Ishikawa (cell line): ENCODE results near the gene CPED1.

Experiments used
- CEBPB ChIP-seq: IDR thresholded peaks from 2 replicates; pipeline ENCODE4 v1.6.1; 2012
- CREB1 ChIP-seq: IDR thresholded peaks from 2 replicates; pipeline ENCODE4 v1.6.1; 2012; ENCODE audit warnings: low read depth
- EGR1 ChIP-seq: IDR thresholded peaks from 2 replicates; pipeline ENCODE4 v1.6.1; 2012
- EP300 ChIP-seq: IDR thresholded peaks from 2 replicates; pipeline ENCODE4 v1.6.1; 2012; ENCODE audit warnings: borderline replicate concordance
- FOXM1 ChIP-seq: IDR thresholded peaks from 2 replicates; pipeline ENCODE4 v1.6.1; 2012; ENCODE audit warnings: low read depth, borderline replicate concordance
- NFIC ChIP-seq: IDR thresholded peaks from 2 replicates; pipeline ENCODE4 v1.6.1; 2012
- RAD21 ChIP-seq: IDR thresholded peaks from 2 replicates; pipeline ENCODE4 v1.6.1; 2012; ENCODE audit warnings: low read depth
- TAF1 ChIP-seq: IDR thresholded peaks from 2 replicates; pipeline ENCODE4 v1.6.1; 2012; ENCODE audit warnings: low read depth, mild to moderate bottlenecking
- TCF12 ChIP-seq: IDR thresholded peaks from 2 replicates; pipeline ENCODE4 v1.6.1; 2012; ENCODE audit warnings: low read depth
- TEAD4 ChIP-seq: IDR thresholded peaks from 2 replicates; pipeline ENCODE4 v1.6.1; 2012
- YY1 ChIP-seq: IDR thresholded peaks from 2 replicates; pipeline ENCODE4 v1.6.1; 2012; ENCODE audit warnings: low read depth
- ZBTB7A ChIP-seq: IDR thresholded peaks from 2 replicates; pipeline ENCODE4 v1.6.1; 2012; ENCODE audit warnings: low read depth
- TF ChIP-seq, protein P1 (sequence below): IDR thresholded peaks from 2 replicates; pipeline ENCODE4 v1.6.1; 2012; ENCODE audit warnings: low read depth, mild to moderate bottlenecking
- TF ChIP-seq, protein P2 (sequence below): IDR thresholded peaks from 2 replicates; pipeline ENCODE4 v1.6.1; 2012
- TF ChIP-seq, protein P3 (sequence below): IDR thresholded peaks from 2 replicates; pipeline ENCODE4 v1.6.1; 2012

Gene CPED1

DNA sequence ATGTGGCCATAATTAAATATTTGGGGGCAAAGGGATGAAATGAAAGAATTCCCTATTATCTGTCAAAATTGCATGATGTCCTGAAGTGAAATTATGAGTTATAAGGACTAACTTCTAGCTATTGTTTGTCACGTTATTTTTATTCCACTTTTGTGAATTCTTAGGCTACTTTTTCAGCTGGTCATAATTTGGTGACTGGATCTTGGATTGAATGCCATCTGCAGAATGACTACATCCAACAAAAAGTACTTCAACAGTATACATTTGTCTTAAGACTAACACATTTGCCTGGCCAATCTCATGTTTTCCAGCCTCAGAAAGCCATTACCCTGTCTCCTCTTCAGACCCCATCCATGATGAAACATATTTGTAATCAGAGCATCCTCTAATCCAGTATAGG lies 292.1 kb downstream of the CPED1 start:
- TF ChIP-seq CEBPB (no peak), TCF12 (no peak), YY1 (no peak), EP300 (no peak), RAD21 (no peak), ZBTB7A (no peak), TAF1 (no peak), CREB1 (no peak), FOXM1 (no peak), EGR1 (no peak), TEAD4 (no peak), NFIC (no peak)
- TF ChIP-seq, protein P1, sequence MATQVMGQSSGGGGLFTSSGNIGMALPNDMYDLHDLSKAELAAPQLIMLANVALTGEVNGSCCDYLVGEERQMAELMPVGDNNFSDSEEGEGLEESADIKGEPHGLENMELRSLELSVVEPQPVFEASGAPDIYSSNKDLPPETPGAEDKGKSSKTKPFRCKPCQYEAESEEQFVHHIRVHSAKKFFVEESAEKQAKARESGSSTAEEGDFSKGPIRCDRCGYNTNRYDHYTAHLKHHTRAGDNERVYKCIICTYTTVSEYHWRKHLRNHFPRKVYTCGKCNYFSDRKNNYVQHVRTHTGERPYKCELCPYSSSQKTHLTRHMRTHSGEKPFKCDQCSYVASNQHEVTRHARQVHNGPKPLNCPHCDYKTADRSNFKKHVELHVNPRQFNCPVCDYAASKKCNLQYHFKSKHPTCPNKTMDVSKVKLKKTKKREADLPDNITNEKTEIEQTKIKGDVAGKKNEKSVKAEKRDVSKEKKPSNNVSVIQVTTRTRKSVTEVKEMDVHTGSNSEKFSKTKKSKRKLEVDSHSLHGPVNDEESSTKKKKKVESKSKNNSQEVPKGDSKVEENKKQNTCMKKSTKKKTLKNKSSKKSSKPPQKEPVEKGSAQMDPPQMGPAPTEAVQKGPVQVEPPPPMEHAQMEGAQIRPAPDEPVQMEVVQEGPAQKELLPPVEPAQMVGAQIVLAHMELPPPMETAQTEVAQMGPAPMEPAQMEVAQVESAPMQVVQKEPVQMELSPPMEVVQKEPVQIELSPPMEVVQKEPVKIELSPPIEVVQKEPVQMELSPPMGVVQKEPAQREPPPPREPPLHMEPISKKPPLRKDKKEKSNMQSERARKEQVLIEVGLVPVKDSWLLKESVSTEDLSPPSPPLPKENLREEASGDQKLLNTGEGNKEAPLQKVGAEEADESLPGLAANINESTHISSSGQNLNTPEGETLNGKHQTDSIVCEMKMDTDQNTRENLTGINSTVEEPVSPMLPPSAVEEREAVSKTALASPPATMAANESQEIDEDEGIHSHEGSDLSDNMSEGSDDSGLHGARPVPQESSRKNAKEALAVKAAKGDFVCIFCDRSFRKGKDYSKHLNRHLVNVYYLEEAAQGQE, result no peak
- TF ChIP-seq, protein P2, sequence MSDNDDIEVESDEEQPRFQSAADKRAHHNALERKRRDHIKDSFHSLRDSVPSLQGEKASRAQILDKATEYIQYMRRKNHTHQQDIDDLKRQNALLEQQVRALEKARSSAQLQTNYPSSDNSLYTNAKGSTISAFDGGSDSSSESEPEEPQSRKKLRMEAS, result no peak
- TF ChIP-seq, protein P3, sequence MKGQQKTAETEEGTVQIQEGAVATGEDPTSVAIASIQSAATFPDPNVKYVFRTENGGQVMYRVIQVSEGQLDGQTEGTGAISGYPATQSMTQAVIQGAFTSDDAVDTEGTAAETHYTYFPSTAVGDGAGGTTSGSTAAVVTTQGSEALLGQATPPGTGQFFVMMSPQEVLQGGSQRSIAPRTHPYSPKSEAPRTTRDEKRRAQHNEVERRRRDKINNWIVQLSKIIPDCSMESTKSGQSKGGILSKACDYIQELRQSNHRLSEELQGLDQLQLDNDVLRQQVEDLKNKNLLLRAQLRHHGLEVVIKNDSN, result no peak

DNA sequence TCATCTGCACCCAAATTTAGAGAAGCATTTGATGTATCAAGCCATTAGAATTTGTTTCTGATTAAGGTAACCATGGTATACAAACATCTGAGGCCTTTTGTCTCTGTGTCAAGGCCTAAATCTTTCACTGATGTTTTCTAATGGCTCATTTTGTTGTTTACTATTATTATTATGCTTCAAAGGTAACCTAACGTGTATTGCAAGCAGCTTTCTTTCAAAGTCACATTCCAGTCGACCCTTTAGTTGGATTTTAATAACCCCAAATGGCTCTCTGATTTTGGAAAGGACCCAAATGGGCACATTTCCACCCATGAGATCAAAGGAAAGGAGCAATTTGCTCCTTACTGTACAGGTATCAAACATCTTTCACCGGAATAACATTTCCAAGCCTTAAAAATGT lies 293.6 kb downstream of the CPED1 start:
- TF ChIP-seq, protein P3, result no peak
- TF ChIP-seq RAD21, result no peak
- TF ChIP-seq EP300, result no peak
- no peak for TF ChIP-seq TAF1
- TF ChIP-seq YY1, result no peak
- TF ChIP-seq, protein P2, result no peak
- no peak for TF ChIP-seq EGR1
- no peak for TF ChIP-seq TCF12
- TF ChIP-seq NFIC, result no peak
- TF ChIP-seq CREB1, result no peak
- TF ChIP-seq, protein P1, result no peak
- TF ChIP-seq CEBPB, result no peak

DNA sequence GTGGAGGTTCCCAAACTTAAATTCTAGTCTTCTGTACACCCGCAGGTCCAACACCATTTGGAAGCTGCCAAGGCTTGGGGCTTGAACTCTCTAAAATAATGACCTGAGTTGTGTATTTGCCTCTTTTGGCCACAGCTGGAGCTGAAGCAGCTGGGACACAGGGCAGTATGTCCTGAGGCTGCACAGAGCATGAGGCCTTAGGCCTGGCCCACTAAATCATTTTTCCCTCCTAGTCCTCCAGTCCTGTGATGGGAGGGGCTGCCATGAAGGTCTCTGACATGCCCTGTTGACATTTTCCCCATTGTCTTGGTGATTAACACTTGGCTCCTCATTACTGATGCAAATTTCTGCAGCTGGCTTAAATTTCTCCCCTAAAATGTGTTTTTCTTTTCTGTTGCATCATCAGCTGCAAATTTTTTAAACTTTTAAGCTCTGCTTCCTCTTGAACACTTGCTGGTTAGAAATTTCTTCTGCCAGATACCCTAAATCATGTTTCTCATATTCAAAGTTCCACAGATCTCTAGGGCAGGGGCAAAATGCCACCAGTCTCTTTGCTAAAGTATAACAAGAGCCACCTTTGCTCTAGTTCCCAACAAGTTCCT lies 296.7 kb downstream of the CPED1 start:
- TF ChIP-seq CREB1 (no peak), YY1 (no peak), RAD21 (no peak), FOXM1 (no peak), TAF1 (no peak)
- TF ChIP-seq, protein P1, result no peak

DNA sequence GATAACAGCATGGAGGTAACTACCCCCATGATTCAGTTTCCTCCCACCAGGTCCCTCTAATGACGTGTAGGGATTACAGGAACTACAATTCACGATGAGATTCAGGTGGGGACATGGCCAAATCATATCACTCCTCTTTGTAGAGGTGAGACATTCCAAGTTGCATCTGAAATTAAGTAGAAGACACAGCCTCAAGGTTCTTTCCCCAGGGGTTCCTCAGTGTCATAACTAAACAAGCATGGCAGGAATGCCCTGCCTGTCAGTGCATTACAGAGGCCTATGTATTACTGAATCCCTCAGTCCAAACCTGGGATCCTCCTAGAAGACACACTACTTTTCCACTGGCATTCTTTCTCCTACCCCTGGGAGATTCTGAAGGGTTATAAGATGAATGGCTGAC lies 297.7 kb downstream of the CPED1 start:
- TF ChIP-seq CEBPB (no peak), EGR1 (no peak), RAD21 (no peak), TAF1 (no peak), YY1 (no peak), TEAD4 (no peak), ZBTB7A (no peak), CREB1 (no peak), FOXM1 (no peak), TCF12 (no peak), NFIC (no peak)
- TF ChIP-seq, protein P1, result no peak
- TF ChIP-seq, protein P2, result no peak
- TF ChIP-seq, protein P3, result no peak
